ENCODE measurements around the gene MYO5B.
A peak's percentile ranks its signal among the peaks of the same experiment; 100 is the strongest.

Gene MYO5B

GRCh38 chr18:50055488-50055887, 139.5 kb downstream of the MYO5B start:
- no peak for TF ChIP-seq ZFX (IDR thresholded peaks at IDR 0.05)
- TF ChIP-seq, protein P1, sequence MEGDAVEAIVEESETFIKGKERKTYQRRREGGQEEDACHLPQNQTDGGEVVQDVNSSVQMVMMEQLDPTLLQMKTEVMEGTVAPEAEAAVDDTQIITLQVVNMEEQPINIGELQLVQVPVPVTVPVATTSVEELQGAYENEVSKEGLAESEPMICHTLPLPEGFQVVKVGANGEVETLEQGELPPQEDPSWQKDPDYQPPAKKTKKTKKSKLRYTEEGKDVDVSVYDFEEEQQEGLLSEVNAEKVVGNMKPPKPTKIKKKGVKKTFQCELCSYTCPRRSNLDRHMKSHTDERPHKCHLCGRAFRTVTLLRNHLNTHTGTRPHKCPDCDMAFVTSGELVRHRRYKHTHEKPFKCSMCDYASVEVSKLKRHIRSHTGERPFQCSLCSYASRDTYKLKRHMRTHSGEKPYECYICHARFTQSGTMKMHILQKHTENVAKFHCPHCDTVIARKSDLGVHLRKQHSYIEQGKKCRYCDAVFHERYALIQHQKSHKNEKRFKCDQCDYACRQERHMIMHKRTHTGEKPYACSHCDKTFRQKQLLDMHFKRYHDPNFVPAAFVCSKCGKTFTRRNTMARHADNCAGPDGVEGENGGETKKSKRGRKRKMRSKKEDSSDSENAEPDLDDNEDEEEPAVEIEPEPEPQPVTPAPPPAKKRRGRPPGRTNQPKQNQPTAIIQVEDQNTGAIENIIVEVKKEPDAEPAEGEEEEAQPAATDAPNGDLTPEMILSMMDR (conservative IDR thresholded peaks at IDR 0.05), result no peak

GRCh38 chr18:50053111-50053510, 141.8 kb downstream of the MYO5B start:
- TF ChIP-seq, protein P1 (conservative IDR thresholded peaks at IDR 0.05), result no peak
- no peak for TF ChIP-seq ZFX (IDR thresholded peaks at IDR 0.05)
- no peak overlapping the region for H3K27ac ChIP-seq

More at GRCh38 chr18:50055488-50055887, 139.5 kb downstream of the MYO5B start:
- no peak overlapping the region for H3K27ac ChIP-seq

- no peak overlapping the region for H3K27ac ChIP-seq
- no peak for TF ChIP-seq ZFX (IDR thresholded peaks at IDR 0.05)
- TF ChIP-seq, protein P1 (conservative IDR thresholded peaks at IDR 0.05), result peak; percentile 28
These were observed 143.7 kb downstream of the MYO5B start for GRCh38 chr18:50051288-50051687.

DNA sequence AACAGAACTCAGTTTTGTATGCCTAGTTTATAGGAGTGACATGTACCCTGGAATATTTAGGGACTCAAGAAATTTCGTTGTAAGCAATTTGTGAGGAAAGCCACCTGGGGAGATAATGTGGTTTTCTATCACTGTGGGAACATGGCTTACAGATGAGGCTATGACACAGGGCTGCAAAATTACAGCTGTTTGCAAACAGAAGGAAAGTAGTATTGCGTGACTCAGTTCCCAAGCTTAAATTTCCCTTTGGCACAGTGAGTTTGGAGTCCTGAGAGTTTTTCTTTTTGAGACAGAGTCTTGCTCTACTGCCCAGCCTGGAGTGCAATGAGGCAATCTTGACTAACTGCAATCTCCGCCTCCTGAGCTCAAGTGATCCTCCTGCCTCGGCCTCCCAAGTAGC, 149.8 kb downstream of the MYO5B start:
- no peak overlapping the region for H3K27ac ChIP-seq

GRCh38 chr18:50044402-50044801, 150.5 kb downstream of the MYO5B start:
- TF ChIP-seq ZFX (IDR thresholded peaks at IDR 0.05), result no peak
- TF ChIP-seq, protein P1 (conservative IDR thresholded peaks at IDR 0.05), result no peak; the same call in 1 of the 2 replicates
- no peak overlapping the region for H3K27ac ChIP-seq

More for the DNA sequence above, 149.8 kb downstream of the MYO5B start:
- TF ChIP-seq, protein P1 (conservative IDR thresholded peaks at IDR 0.05), result no peak
- no peak for TF ChIP-seq ZFX (IDR thresholded peaks at IDR 0.05)

- TF ChIP-seq, protein P1 (conservative IDR thresholded peaks at IDR 0.05), result no peak
- no peak for TF ChIP-seq ZFX (IDR thresholded peaks at IDR 0.05)
- no peak overlapping the region for H3K27ac ChIP-seq
These were observed 152.3 kb downstream of the MYO5B start for GRCh38 chr18:50042611-50043010.

- no peak overlapping the region for H3K27ac ChIP-seq
- TF ChIP-seq, protein P1 (conservative IDR thresholded peaks at IDR 0.05), result no peak
- TF ChIP-seq ZFX (IDR thresholded peaks at IDR 0.05), result no peak
These were observed 155.2 kb downstream of the MYO5B start for GRCh38 chr18:50039746-50040145.
